HUDEP-2 (cell line): ENCODE results near the gene MYL11.
A peak's percentile ranks its signal among the peaks of the same experiment; 100 is the strongest.
"Not testable (repeated sequence)": the region's sequence is repeated elsewhere in the genome, so short reads cannot be mapped to it uniquely, and the experiment has no call there.

ENCODE experiments used
- DNase-seq, 76 experiments: peaks; one replicate each; lab custom pipeline; 2025; ENCODE audit not compliant: unreplicated experiment in 76 of 76; lab: John Stamatoyannopoulos, UW

The MYL11 gene

GRCh38 chr16:30374538-30374937 is at the start of gene MYL11:
MYL11 (plus strand) TSS chr16:30374802; CDS start chr16:30374858, 56 bp downstream.
- DNase-seq: no peak

- DNase-seq: peak in 69 of 76 experiments; percentile 20 to 84 (median 66)
Observed at GRCh38 chr16:30334473-30334989, 40.1 kb upstream of the MYL11 start.

- DNase-seq: peak in 68 of 76 experiments; percentile 24 to 89 (median 72)
Observed at GRCh38 chr16:30335028-30335597, 39.5 kb upstream of the MYL11 start.

GRCh38 chr16:30335598-30336474 is 38.8 kb upstream of the MYL11 start:
- DNase-seq: peak in 5 of 76 experiments; percentile 13 to 37 (median 33)

- DNase-seq: not testable (repeated sequence)
Observed at GRCh38 chr16:30337964-30338357, 36.6 kb upstream of the MYL11 start.

GRCh38 chr16:30338715-30339114 is 35.9 kb upstream of the MYL11 start:
- not testable (repeated sequence) for DNase-seq

GRCh38 chr16:30340621-30341020 is 34.0 kb upstream of the MYL11 start:
- DNase-seq: no peak

- not testable (repeated sequence) for DNase-seq
Observed at GRCh38 chr16:30341971-30342370, 32.6 kb upstream of the MYL11 start.

GRCh38 chr16:30342751-30343490 is 31.7 kb upstream of the MYL11 start:
- peak in 1 of 76 experiments; percentile 10 for DNase-seq

GRCh38 chr16:30343491-30343820 is 31.1 kb upstream of the MYL11 start:
- not testable (repeated sequence) for DNase-seq

- DNase-seq: no peak
Observed at GRCh38 chr16:30346286-30346685, 28.3 kb upstream of the MYL11 start.

GRCh38 chr16:30348113-30348512 is 26.5 kb upstream of the MYL11 start:
- no peak for DNase-seq

GRCh38 chr16:30348929-30349328 is 25.7 kb upstream of the MYL11 start:
- DNase-seq: no peak

GRCh38 chr16:30349675-30350074 is 24.9 kb upstream of the MYL11 start:
- DNase-seq: no peak

GRCh38 chr16:30350134-30350871 is 24.3 kb upstream of the MYL11 start:
- no peak for DNase-seq

GRCh38 chr16:30351001-30351441 is 23.6 kb upstream of the MYL11 start:
- no peak for DNase-seq

GRCh38 chr16:30351586-30352419 is 22.8 kb upstream of the MYL11 start:
- peak in 12 of 76 experiments; percentile 4 to 43 (median 26) for DNase-seq

GRCh38 chr16:30352488-30353401 is 21.9 kb upstream of the MYL11 start:
- no peak for DNase-seq
